Astrocyte (in vitro differentiated cells and primary cell): ENCODE measurements around the gene DDIAS.

Experiments used
- EZH2 ChIP-seq: IDR thresholded peaks from 2 replicates; pipeline ENCODE4 v1.6.1; 2012; ENCODE audit warnings: mild to moderate bottlenecking, low read length, inconsistent platforms; ENCODE audit not compliant: insufficient read depth
- TF ChIP-seq, protein P1 (sequence below): IDR thresholded peaks from 2 replicates; pipeline ENCODE4 v1.5.1; 2011; ENCODE audit warnings: low read depth, mild to moderate bottlenecking, inconsistent platforms, low read length, moderate library complexity; ENCODE audit not compliant: insufficient read depth

- TF ChIP-seq, protein P1, sequence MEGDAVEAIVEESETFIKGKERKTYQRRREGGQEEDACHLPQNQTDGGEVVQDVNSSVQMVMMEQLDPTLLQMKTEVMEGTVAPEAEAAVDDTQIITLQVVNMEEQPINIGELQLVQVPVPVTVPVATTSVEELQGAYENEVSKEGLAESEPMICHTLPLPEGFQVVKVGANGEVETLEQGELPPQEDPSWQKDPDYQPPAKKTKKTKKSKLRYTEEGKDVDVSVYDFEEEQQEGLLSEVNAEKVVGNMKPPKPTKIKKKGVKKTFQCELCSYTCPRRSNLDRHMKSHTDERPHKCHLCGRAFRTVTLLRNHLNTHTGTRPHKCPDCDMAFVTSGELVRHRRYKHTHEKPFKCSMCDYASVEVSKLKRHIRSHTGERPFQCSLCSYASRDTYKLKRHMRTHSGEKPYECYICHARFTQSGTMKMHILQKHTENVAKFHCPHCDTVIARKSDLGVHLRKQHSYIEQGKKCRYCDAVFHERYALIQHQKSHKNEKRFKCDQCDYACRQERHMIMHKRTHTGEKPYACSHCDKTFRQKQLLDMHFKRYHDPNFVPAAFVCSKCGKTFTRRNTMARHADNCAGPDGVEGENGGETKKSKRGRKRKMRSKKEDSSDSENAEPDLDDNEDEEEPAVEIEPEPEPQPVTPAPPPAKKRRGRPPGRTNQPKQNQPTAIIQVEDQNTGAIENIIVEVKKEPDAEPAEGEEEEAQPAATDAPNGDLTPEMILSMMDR: no peak
- no peak for TF ChIP-seq EZH2
These were observed 12.2 kb upstream of the DDIAS start for GRCh38 chr11:82889133-82890001.
